Epithelial cell of esophagus (primary cell): ENCODE measurements around the gene CD200R1L.

Experiments used
- DNase-seq: peaks from one replicate; pipeline ENCODE4 v3.0.0; 2010; ENCODE audit warnings: low read depth
- H3K4me3 ChIP-seq: 2 replicates; pipeline ENCODE4 v1.5.1; 2011; ENCODE audit warnings: mild to moderate bottlenecking, low read length, control low read depth
- TF ChIP-seq, protein P1 (sequence below): IDR thresholded peaks from 2 replicates; pipeline ENCODE4 v1.5.1; 2011; ENCODE audit warnings: low read depth, mild to moderate bottlenecking, low read length, control low read depth, inconsistent platforms; ENCODE audit not compliant: insufficient read depth; ENCODE audit errors: missing control alignments

Gene CD200R1L

DNA sequence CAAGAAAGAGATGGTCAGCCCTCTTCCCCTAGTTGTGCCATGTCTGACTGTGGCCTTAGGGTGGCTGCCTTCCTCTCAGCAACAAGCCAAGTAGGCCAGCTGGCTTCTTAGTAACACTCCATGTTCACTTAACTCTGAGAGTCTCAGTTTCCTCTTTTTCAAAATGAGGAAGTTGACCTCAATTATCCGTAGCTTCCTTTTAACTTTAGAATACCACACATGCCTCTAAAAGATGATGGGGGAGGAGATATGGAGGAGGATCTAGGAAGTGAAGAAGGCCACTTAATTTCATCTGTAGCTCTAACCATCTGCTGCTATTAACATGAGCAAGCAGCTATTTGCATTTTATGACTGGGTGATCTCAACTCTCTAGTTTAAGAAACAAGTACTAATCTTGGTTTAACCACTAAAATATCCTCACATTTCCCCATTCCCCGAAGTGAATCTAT is 32.9 kb downstream of the CD200R1L start:
- TF ChIP-seq, protein P1, sequence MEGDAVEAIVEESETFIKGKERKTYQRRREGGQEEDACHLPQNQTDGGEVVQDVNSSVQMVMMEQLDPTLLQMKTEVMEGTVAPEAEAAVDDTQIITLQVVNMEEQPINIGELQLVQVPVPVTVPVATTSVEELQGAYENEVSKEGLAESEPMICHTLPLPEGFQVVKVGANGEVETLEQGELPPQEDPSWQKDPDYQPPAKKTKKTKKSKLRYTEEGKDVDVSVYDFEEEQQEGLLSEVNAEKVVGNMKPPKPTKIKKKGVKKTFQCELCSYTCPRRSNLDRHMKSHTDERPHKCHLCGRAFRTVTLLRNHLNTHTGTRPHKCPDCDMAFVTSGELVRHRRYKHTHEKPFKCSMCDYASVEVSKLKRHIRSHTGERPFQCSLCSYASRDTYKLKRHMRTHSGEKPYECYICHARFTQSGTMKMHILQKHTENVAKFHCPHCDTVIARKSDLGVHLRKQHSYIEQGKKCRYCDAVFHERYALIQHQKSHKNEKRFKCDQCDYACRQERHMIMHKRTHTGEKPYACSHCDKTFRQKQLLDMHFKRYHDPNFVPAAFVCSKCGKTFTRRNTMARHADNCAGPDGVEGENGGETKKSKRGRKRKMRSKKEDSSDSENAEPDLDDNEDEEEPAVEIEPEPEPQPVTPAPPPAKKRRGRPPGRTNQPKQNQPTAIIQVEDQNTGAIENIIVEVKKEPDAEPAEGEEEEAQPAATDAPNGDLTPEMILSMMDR: no peak
- no peak for DNase-seq
- H3K4me3 ChIP-seq: no peak overlapping the region

DNA sequence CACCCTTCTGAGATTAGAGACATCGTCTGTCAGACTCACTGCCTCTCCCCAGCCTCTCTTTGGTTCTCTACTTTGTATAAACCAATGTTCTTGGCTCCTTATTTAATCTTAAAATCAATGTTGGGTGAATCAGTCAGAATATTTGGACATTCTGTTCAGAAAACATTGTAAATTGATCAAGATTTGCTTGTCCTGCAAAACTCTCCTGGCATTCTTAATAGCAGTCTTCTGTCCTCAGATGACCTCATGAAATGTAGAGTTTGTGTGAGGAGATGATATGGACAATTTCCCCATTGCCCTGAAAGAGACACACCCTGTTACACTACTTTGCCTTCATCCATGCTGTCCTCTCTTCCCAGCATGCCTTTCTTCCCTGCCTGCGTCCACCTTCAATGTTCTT is 33.6 kb downstream of the CD200R1L start:
- TF ChIP-seq, protein P1: no peak
- no peak overlapping the region for H3K4me3 ChIP-seq
- DNase-seq: no peak

DNA sequence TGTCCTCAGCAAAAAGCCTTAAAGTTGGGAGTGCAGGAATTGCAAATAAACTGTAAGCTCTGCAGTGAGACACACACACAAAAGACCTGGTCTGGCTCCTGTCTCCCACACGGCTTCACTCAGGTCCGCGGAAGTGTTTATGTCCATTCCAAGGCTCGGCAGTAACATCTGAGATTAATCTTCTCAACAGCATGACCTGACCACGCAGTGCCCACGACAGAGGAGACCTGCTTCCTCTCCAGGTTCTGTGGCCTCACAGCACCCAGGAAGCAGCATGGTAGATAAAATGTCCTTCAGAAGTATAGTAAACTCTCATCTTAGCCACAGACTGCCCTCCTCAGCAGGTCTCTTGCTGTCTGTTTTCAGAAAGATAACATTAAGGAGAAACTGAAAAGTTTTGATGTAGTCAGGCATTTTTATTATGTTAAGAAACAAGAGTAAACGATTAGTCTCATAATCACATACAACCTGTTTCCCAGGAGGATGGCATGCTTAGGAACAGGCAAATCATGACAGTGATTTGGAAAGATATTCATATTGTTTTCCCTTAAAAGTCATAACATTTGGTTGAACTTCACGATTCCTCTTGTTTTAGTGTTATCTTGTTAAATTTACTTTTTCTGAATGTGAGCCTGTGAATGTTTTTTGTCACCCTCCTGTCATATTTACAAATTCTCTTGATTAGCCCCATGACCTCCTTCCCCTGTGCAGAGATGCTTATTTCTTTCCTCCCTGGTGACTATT is 34.6 kb downstream of the CD200R1L start:
- TF ChIP-seq, protein P1: no peak
- no peak for DNase-seq
- no peak overlapping the region for H3K4me3 ChIP-seq

DNA sequence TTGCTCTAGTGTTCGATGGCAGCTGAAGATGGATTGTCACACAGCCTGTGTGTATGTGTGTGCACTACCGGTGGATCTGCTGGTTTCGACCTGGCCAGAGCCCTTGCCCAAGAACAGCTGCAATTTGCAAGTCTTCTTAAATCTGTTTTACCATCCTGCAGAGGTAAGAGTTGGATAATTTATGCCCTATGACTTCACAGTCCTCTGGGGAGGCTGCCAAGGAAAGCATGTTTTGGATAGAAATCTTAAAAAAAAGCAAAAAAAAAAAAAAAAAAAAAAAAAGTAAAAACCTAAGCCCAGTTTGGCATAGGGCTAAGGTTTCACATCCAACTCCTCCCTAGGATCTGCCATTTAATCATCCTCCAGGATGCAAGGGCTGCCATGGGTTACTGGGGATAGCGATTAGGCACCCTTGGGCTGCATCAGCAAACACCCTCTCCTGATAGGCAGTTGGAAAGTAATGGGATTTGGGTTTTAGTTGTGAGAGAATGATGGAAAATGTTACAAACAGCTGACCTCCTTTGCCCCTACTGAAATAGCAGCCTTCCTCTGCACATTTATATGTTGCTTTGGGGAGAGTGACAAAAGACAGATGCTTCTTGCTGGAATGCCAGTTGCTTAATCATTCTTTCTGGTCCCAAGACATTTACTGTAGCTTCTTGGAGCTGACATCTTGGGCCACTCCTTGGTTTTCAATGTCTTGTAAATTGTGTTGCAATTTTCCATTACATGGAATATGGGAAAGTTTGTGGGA is 35.4 kb downstream of the CD200R1L start:
- TF ChIP-seq, protein P1: no peak
- H3K4me3 ChIP-seq: no peak overlapping the region
- no peak for DNase-seq

DNA sequence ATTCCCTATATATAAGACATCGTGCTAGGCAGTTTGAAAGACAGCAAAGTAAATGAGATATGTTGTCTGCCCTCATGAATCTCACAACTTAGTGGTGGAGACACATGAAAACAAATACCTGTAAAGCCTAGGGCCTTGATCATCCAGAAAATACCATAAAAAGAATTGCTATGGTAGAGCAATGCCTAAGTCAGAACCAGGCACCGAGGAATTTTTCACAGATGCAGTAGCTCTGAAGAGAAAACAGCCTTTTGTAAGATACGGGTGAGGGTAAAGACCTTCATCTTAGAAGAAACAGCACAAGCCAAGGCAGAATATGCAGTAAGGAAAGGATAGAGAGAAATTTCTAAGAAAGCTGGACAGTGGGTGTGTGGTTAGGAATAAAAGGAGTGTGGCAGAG is 36.1 kb downstream of the CD200R1L start:
- DNase-seq: no peak
- TF ChIP-seq, protein P1: no peak
- no peak overlapping the region for H3K4me3 ChIP-seq

DNA sequence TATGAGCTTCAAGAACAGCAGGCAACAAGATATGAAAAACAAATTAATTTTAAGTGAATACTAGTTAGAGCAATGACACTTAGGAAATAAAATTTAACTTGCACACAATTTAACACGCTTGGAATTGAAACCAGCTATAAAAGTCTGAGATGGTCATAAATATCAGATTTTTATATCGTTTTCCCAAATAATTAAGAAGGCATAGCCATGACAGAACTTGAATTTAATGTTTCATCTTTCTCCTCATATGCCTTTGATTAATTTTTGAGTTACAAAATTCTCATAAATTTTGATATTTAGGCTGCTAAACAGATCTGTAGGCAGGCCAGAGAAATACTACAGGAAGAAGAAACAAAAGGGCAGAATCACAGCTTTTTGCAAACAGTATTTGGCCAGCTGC is 38.5 kb downstream of the CD200R1L start:
- DNase-seq: no peak
- TF ChIP-seq, protein P1: no peak
- no peak overlapping the region for H3K4me3 ChIP-seq
